Ishikawa (cell line): ENCODE data around the gene LRBA.

ENCODE experiments used
- EGR1 ChIP-seq: IDR thresholded peaks from 2 replicates; pipeline ENCODE4 v1.6.1; 2012
- NFIC ChIP-seq: IDR thresholded peaks from 2 replicates; pipeline ENCODE4 v1.6.1; 2012

GRCh38 chr4:150585611-150586010 lies 429.5 kb downstream of the LRBA start:
- TF ChIP-seq EGR1 (no peak), NFIC (no peak)
